ENCODE results near the gene MLPH.
"Not testable (repeated sequence)": the region's sequence is repeated elsewhere in the genome, so short reads cannot be mapped to it uniquely, and the experiment has no call there.

Gene MLPH

GRCh38 chr2:237585590-237586221, 98.7 kb downstream of the MLPH start:
- DNase-seq (ENCODE audit: low read depth) = no peak

GRCh38 chr2:237588044-237588696, 101.1 kb downstream of the MLPH start:
- no peak for DNase-seq (ENCODE audit: low read depth)

- no peak for DNase-seq (ENCODE audit: low read depth)
Measured at GRCh38 chr2:237590272-237591140, 103.5 kb downstream of the MLPH start, which contains the start of gene RAB17. TSS of gene RAB17 (minus strand) at chr2:237590734. CDS start at chr2:237586154, 4,580 bp downstream.

DNA sequence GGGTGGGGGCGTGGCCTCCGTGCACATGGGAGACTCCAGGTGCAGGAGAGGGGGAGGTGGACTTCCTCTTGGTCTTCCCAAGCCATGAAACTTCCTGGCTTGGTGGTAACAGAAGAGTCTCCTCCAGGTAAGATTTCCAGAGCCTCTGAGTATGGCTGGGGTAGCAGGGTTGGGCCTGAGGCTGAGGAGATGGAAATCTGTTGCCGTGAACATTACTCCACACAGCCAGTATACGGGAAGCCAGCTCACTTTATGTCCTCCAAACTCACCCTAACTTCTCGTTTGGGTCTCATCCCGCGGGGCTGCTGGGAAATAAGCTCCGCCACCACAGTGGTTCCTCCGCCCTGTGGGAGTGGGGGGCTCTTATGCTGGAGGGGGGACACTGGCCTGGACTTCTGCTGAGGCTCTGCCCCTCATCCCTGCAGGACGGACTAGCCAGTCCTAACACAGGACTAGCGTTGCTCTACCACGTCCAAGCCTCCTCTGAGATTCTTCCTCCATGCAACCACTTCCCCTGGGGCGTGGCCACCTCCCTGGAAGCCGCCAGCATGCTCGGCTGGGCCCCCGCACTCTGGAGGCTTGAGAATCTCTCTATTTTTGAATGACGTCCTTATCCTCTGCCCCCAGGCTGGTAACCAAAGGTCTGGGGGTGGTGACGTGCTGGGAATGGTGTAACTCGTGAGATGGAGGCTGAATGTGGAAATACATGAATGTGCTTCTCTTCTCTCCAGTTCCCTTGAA, 104.3 kb downstream of the MLPH start:
- no peak for DNase-seq (ENCODE audit: low read depth)

DNA sequence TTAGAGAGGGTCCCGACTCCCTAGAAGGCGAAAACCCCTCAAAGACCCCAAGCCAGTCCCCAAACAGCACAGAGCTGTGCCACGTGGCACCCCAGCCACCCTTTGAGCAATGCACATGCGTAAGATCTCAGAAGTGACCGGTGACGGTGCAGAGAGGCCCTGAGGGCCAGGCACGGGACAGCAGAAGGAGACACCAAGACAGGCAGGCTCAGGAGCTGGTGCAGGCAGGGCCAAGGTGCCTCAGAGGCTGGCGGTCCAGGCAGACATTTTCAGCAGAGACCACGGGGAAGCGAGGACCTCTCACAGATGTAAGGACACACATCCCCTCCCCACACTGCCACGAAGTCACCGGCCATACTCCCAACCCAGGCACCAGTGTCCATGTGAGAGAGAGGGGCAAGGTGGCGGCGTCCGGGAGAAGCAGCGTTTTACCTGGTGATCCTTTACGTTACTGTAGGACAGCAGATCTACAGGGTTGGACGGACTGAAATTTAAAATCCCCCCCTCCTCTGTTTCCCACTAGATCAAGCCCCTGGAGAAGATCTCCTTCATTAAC, 105.5 kb downstream of the MLPH start:
- no peak for DNase-seq (ENCODE audit: low read depth)

DNA sequence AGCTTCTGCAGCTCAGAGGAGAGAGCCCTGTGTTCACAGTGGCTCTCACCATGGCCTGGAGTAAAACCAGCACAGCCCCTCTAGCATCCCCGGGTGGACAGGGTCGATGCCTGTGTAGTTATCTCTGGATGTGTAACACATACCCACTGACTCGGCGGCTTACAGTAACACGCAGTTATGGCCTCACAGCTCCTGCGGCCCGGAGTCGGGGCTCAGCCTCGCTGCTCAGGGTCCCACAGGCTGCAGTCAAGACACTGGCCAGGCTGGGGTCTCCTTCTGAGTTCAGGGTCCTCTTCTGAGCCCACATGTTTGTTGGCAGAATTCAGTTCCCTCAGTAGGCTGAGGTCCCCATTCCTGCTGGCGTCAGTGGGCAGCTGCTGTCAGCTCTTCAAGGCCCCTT, 106.0 kb downstream of the MLPH start:
- DNase-seq (ENCODE audit: low read depth) = no peak

DNA sequence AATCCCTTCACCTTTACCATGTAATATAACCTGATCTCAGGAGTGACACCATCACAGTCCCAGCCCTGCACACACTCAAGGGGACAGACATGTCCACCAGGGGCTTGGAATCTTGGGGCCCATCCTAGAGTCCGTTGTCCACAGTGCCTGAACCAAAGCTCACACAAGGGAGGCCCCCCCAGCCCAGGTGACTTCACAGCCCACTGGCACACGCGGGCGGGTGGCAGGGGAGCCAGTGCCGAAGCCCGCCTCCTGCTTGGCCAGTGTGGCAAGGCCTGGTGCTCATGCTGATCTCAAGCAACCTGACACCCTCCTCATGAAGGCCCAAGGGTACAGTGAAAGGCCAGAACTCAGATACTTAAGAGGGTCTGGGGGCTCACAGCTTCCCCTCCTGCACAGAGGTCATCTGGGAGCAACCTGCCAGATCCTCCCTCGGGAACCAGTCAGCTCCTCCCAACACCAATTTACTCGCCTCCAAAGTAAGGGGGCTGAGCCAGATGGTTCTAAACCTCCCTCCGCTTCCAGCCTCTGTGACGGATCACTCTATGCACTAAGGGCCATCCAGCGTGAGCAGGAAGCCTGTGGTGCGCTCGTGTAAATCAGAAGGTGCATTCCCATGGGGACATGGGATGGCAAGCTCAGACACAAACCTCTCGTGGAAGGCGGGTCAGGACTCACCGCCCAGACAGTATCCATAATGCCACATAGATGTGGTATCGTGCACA, 106.7 kb downstream of the MLPH start:
- no peak for DNase-seq (ENCODE audit: low read depth)

GRCh38 chr2:237594514-237594871, 107.4 kb downstream of the MLPH start:
- DNase-seq (ENCODE audit: low read depth) = no peak

GRCh38 chr2:237595829-237596519, 108.9 kb downstream of the MLPH start:
- DNase-seq (ENCODE audit: low read depth) = not testable (repeated sequence)

DNA sequence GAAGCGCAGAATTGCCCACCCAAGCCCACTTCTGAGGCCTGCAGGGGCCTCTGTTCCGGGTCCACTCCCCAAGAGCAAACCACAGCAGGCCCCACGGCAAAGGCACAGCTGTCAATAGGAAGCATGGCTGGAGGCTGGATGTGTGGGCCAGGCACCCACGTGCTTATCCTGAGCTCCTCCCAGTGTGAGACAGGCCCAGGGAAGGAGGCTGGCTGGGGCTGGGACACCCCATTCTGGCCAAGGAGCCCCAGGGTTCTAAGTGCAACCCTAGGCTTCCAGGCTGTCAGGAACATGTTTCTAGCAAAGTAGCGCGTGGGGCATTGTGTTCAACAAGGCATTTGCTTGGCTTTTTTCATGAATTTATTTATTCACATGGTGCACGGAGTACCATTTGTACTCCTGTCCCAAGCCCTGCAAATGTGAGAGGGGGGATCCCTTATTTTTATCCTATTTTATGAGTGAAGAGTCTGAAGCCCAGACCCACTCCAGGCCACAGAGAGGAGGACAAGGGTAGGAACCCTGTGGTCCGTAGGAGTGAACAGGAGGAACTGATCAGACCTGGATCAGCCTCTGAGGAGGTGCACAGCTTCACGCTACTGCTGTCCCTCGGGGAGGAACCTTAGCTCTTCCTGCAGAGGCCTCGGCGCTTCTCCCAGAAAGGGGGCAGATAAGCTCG, 109.6 kb downstream of the MLPH start:
- DNase-seq (ENCODE audit: low read depth) = no peak

- no peak for DNase-seq (ENCODE audit: low read depth)
Measured at GRCh38 chr2:237597196-237598145, 110.4 kb downstream of the MLPH start.

DNA sequence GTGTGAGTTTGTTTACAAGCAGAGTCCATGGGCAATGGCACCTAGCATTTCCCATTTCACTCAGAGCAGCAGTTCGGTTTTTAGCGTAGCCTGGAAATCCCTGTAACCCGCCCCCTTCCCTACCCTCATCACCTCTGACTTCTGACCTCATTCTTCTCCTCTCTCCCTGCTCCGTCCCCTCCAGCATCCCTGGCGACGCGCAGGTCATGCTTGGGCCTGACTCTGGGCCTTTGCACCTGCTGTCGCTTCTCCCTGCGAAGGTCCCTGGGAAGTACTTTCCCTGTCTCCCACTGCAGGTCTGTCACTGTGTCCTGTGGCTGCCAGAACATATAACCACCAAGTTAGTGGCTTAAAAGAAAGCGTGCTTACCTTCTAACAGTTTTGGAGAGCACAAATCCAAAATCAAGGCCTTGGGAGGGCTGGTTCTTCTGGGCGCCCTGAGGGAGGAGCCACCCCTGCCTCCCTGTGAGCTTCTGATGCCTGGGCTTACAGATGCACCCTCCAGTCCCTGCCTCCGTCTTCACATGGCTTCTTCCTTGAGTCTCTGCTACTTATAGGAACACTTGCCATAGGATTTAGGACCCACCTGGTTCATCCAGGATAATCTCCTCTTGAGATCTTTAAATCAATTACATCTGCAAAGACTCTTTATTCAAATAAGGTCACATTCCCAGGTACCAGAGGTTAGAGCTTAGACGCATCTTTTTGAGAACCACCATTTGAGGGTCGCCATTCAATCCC, 111.6 kb downstream of the MLPH start:
- no peak for DNase-seq (ENCODE audit: low read depth)

- no peak for DNase-seq (ENCODE audit: low read depth)
Measured at GRCh38 chr2:237599465-237600110, 112.5 kb downstream of the MLPH start.

- no peak for DNase-seq (ENCODE audit: low read depth)
Measured at GRCh38 chr2:237600205-237600846, 113.3 kb downstream of the MLPH start.

GRCh38 chr2:237601453-237602116, 114.5 kb downstream of the MLPH start:
- DNase-seq (ENCODE audit: low read depth) = no peak

DNA sequence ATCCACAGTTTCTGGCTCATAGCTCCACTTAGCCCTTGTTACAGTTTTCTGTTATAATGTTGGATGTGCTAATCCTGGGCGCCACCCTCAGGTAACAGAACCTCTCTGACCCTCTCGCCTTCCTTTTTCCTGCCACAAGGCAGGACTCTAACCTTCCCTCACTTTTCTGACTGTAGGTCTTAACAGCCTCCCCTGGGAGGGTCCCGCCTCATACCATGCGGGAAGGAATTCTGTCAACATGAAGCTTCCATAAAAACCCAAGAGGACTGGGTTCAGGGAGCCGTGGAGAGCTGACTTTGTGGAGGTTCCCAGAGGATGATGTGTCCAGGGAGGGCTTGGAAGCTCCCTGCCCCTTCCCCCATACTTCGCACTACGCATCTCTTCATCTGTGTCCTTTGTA, 115.4 kb downstream of the MLPH start:
- DNase-seq (ENCODE audit: low read depth) = no peak

All from non-pigmented ciliary epithelial cell (primary cell).